ENCODE results near the gene RAPGEF3. TPM values are rescaled to one million over a fixed set of nuclear protein-coding genes. Genes with fewer than 3 reads are reported as not detected.

RAPGEF3 gene
- total and polyA plus RNA-seq, 2 of the 8 experiments (the other 6 are each of a cell fraction or from before 2014, with no cell fraction given) = 5.0 to 9.4 TPM

DNA sequence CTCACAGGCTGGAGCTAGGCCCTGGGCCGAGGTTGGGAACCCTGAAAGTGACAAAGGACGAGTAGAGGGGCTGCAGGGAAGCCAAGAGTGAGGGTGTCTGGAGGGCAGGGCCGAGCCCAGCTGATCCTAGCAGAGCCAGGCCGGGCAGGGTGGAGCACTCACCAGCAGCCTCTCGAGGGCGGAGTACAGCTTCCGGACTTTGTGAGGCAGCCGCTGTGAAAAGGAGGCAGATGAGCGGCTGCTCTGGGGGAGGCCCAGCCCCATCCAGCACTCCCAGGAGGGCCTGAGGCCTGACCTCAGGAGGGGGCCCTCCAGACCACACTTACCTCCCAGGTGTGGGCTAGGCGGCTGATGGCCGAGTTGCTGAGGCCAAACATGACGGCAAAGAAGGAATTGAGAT is 18.7 kb downstream of the RAPGEF3 start (continued):
- no peak for TF ChIP-seq RXRA (IDR thresholded peaks at IDR 0.05; ENCODE audit: insufficient read depth, low read depth, low read length)
- TF ChIP-seq, protein P1, sequence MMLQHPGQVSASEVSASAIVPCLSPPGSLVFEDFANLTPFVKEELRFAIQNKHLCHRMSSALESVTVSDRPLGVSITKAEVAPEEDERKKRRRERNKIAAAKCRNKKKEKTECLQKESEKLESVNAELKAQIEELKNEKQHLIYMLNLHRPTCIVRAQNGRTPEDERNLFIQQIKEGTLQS (IDR thresholded peaks at IDR 0.05; ENCODE audit: insufficient read depth, low read depth, low read length) = no peak
- TF ChIP-seq CHD1 (IDR thresholded peaks at IDR 0.05; ENCODE audit: low read depth, low read length) = no peak
- TF ChIP-seq POU5F1 (IDR thresholded peaks at IDR 0.05; ENCODE audit: low read depth, low read length) = no peak
- TF ChIP-seq KDM4A (IDR thresholded peaks at IDR 0.05; ENCODE audit: low read depth, low read length, severe bottlenecking) = no peak

All from H1 (cell line).